Endodermal cell (in vitro differentiated cells): ENCODE measurements around the gene SMAD3. TPM values are rescaled to one million over a fixed set of nuclear protein-coding genes. Genes with fewer than 3 reads are reported as not detected.
"Not testable (repeated sequence)": the region's sequence is repeated elsewhere in the genome, so short reads cannot be mapped to it uniquely, and the experiment has no call there.

Source experiments
- DNase-seq: peaks from one replicate; pipeline ENCODE4 v3.0.0-alpha.2; 2017
- H3K27ac ChIP-seq: 2 replicates; pipeline ENCODE4 v1.5.1; 2013; ENCODE audit warnings: mild to moderate bottlenecking, low read depth, low read length, moderate library complexity
- H3K27me3 ChIP-seq: 2 replicates; pipeline ENCODE4 v1.6.1; 2013; ENCODE audit warnings: mild to moderate bottlenecking, low read length, moderate library complexity; ENCODE audit not compliant: insufficient read depth, control insufficient read depth, poor library complexity, severe bottlenecking
- H3K36me3 ChIP-seq: 2 replicates; pipeline ENCODE4 v1.7.0; 2013; ENCODE audit warnings: mild to moderate bottlenecking, low read length, moderate library complexity; ENCODE audit not compliant: control insufficient read depth, insufficient read depth
- H3K4me1 ChIP-seq: one replicate; pipeline ENCODE4 v1.7.0; 2013; ENCODE audit warnings: low read length; ENCODE audit not compliant: control insufficient read depth, insufficient read depth
- H3K4me3 ChIP-seq: 2 replicates; pipeline ENCODE4 v1.5.1; 2013; ENCODE audit warnings: mild to moderate bottlenecking, low read length, moderate library complexity
- H3K9ac ChIP-seq: 2 replicates; pipeline ENCODE4 v1.6.1; 2013; ENCODE audit warnings: mild to moderate bottlenecking, low read length, moderate library complexity; ENCODE audit not compliant: poor library complexity, severe bottlenecking; ENCODE audit errors: extremely low read depth
- H3K9me3 ChIP-seq: 2 replicates; pipeline ENCODE4 v1.6.1; 2013; ENCODE audit warnings: mild to moderate bottlenecking, low read length, moderate library complexity; ENCODE audit not compliant: control insufficient read depth
- H3K27ac Mint-ChIP-seq: 2 replicates; pipeline ENCODE4 v1.8.0; 2020; ENCODE audit warnings: mixed read lengths
- H3K27me3 Mint-ChIP-seq: 2 replicates; pipeline ENCODE4 v1.8.0; 2021; ENCODE audit warnings: mild to moderate bottlenecking, mixed read lengths; ENCODE audit not compliant: insufficient read depth
- H3K36me3 Mint-ChIP-seq: 2 replicates; pipeline ENCODE4 v1.8.0; 2020; ENCODE audit warnings: low read depth, mixed read lengths
- H3K4me1 Mint-ChIP-seq: 2 replicates; pipeline ENCODE4 v1.8.0; 2020; ENCODE audit warnings: mixed read lengths
- H3K4me3 Mint-ChIP-seq: 2 replicates; pipeline ENCODE4 v1.8.0; 2020; ENCODE audit warnings: mild to moderate bottlenecking, moderate library complexity, mixed read lengths
- H3K9me3 Mint-ChIP-seq: 2 replicates; pipeline ENCODE4 v1.8.0; 2020; ENCODE audit warnings: mild to moderate bottlenecking, mixed read lengths
- CTCF ChIP-seq: fragments of 200-600 bp; sonication (generic); conservative IDR thresholded peaks from 2 replicates; pipeline ENCODE4 v1.5.0; 2021; ENCODE audit warnings: antibody characterized with exemption, mild to moderate bottlenecking
- WGBS, 2 experiments: methylation state at CpG; one replicate each; pipeline versions ENCODE4 v1.1.5 to v1.1.7; 2013; ENCODE audit warnings: missing lambda C conversion rate in 2 of 2, mixed read lengths in 1 of 2; ENCODE audit not compliant: insufficient coverage in 1 of 2, insufficient read length in 1 of 2; 5-methylcytosine and 5-hydroxymethylcytosine counted together
- total RNA-seq, 2 donors: library from RNA; stranded (reverse); fragmentation: NEBNext Ultra II Directional in 1 of 2; extraction: Animal tissue kit (Norgen Biotek cat#: 25700) in 1 of 2; gene quantifications; 2 replicates in 1 of 2; 3 replicates in 1 of 2; pipeline ENCODE4 v1.2.1, GENCODE V29; 2021

The SMAD3 gene
- total RNA-seq, 2 donors from 2014 or later = 7.8 to 9.6 TPM

GRCh38 chr15:67026610-67026967, 38.8 kb upstream of the SMAD3 start:
- Histone ChIP-seq H3K27ac (no peak overlapping the region), H3K4me1 (no peaks in the 10 kb centered on the region), H3K4me3 (no peak overlapping the region), H3K9me3 (no peaks in the 10 kb centered on the region), H3K27me3 (peaks cover 9% of the 10 kb centered on the region), H3K36me3 (no peaks in the 10 kb centered on the region), H3K9ac (no peak overlapping the region)
- no peak for DNase-seq
- WGBS, 2 experiments = 98% methylated on average over 4 of the region's 4 CpGs
- Mint-ChIP-seq H3K4me3 (no peak overlapping the region), H3K27me3 (peaks cover 15% of the 10 kb centered on the region), H3K4me1 (peaks cover 6% of the 10 kb centered on the region), H3K27ac (no peak overlapping the region), H3K9me3 (no peaks in the 10 kb centered on the region), H3K36me3 (no peaks in the 10 kb centered on the region)
- TF ChIP-seq CTCF = no peak

- H3K27ac ChIP-seq, H3K4me1 ChIP-seq, H3K27ac Mint-ChIP-seq, H3K4me3 ChIP-seq, H3K36me3 ChIP-seq, DNase-seq, H3K9me3 ChIP-seq, H3K9ac ChIP-seq, H3K4me1 Mint-ChIP-seq, H3K27me3 Mint-ChIP-seq, H3K9me3 Mint-ChIP-seq, H3K36me3 Mint-ChIP-seq, H3K4me3 Mint-ChIP-seq: not testable (repeated sequence)
- WGBS, 2 experiments = 87% methylated on average over 3 of the region's 3 CpGs; no CpG with 5 or more reads in 1 of the 2 experiments
- peaks cover 27% of the 10 kb centered on the region for H3K27me3 ChIP-seq
Observed at GRCh38 chr15:67028440-67028839, 37.0 kb upstream of the SMAD3 start.

- Mint-ChIP-seq H3K27me3 (peaks cover 19% of the 10 kb centered on the region), H3K27ac (peak overlapping the region; percentile 13)
Observed at GRCh38 chr15:67030036-67030762, 35.2 kb upstream of the SMAD3 start.

More at GRCh38 chr15:67030036-67030762, 35.2 kb upstream of the SMAD3 start:
- peaks cover 43% of the 10 kb centered on the region for H3K27me3 ChIP-seq
- Mint-ChIP-seq H3K4me3 (peak overlapping the region; percentile 17), H3K9me3 (no peaks in the 10 kb centered on the region), H3K4me1 (peaks cover 21% of the 10 kb centered on the region), H3K36me3 (no peaks in the 10 kb centered on the region)
- no peak overlapping the region for H3K4me3 ChIP-seq
- no peaks in the 10 kb centered on the region for H3K36me3 ChIP-seq
- peak; percentile 88 for DNase-seq
- H3K4me1 ChIP-seq = peaks cover 5% of the 10 kb centered on the region
- TF ChIP-seq CTCF = no peak
- no peak overlapping the region for H3K9ac ChIP-seq
- peak overlapping the region; percentile 84 for H3K27ac ChIP-seq
- no peaks in the 10 kb centered on the region for H3K9me3 ChIP-seq
- WGBS, 2 experiments = 5 to 36% methylated on average over 2 to 4 of the region's 5 CpGs
